ENCODE data around the gene ANKS3. TPM values are rescaled to one million over a fixed set of nuclear protein-coding genes. Genes with fewer than 3 reads are reported as not detected.
A peak's percentile ranks its signal among the peaks of the same experiment; 100 is the strongest.

Gene ANKS3
- total RNA-seq, 1 donor = 22.1 TPM

GRCh38 chr16:4698321-4699045, 35.6 kb downstream of the ANKS3 start:
- no peak for DNase-seq (ENCODE audit: low read depth in 2 of 3, low spot score in 2 of 3)

- no peak for DNase-seq (ENCODE audit: low read depth in 2 of 3, low spot score in 2 of 3)
Measured at GRCh38 chr16:4697848-4698291, 36.2 kb downstream of the ANKS3 start.

- DNase-seq (ENCODE audit: low read depth in 2 of 3, low spot score in 2 of 3) = no peak
Measured at GRCh38 chr16:4696905-4697847, 36.9 kb downstream of the ANKS3 start.

GRCh38 chr16:4696172-4696904, 37.7 kb downstream of the ANKS3 start:
- no peak for DNase-seq (ENCODE audit: low read depth in 2 of 3, low spot score in 2 of 3)

- DNase-seq (ENCODE audit: low read depth in 2 of 3, low spot score in 2 of 3) = no peak
Measured at GRCh38 chr16:4695473-4696171, 38.4 kb downstream of the ANKS3 start.

GRCh38 chr16:4694642-4695451, 39.2 kb downstream of the ANKS3 start:
- DNase-seq (ENCODE audit: low read depth in 2 of 3, low spot score in 2 of 3) = no peak

- peak; percentile 22 to 35 (median 31) for DNase-seq (ENCODE audit: low read depth in 2 of 3, low spot score in 2 of 3)
Measured at GRCh38 chr16:4693956-4694641, 40.0 kb downstream of the ANKS3 start.

GRCh38 chr16:4693296-4693955, 40.6 kb downstream of the ANKS3 start, which contains the start of gene NUDT16L1:
Gene NUDT16L1, plus strand, starts transcription at chr16:4693562. Its CDS starts 165 bp downstream, at chr16:4693727.
- peak; percentile 91 to 97 (median 95) for DNase-seq (ENCODE audit: low read depth in 2 of 3, low spot score in 2 of 3)

GRCh38 chr16:4692460-4693295, 41.4 kb downstream of the ANKS3 start:
- DNase-seq (ENCODE audit: low read depth in 2 of 3, low spot score in 2 of 3) = peak in 2 of 3 donors; percentile 22 to 47

- DNase-seq (ENCODE audit: low read depth in 2 of 3, low spot score in 2 of 3) = no peak
Measured at GRCh38 chr16:4691666-4692412, 42.2 kb downstream of the ANKS3 start.

- no peak for DNase-seq (ENCODE audit: low read depth in 2 of 3, low spot score in 2 of 3)
Measured at GRCh38 chr16:4690946-4691665, 43.0 kb downstream of the ANKS3 start.

- no peak for DNase-seq (ENCODE audit: low read depth in 2 of 3, low spot score in 2 of 3)
Measured at GRCh38 chr16:4689864-4690704, 44.0 kb downstream of the ANKS3 start.

- DNase-seq (ENCODE audit: low read depth in 2 of 3, low spot score in 2 of 3) = no peak
Measured at GRCh38 chr16:4689091-4689671, 44.9 kb downstream of the ANKS3 start.

- DNase-seq (ENCODE audit: low read depth in 2 of 3, low spot score in 2 of 3) = no peak
Measured at GRCh38 chr16:4688674-4689045, 45.4 kb downstream of the ANKS3 start.
